Right renal cortex interstitium (tissue), 3 donors: Measurements from ENCODE around the gene PODXL2. TPM values are rescaled to one million over a fixed set of nuclear protein-coding genes. Genes with fewer than 3 reads are reported as not detected.
A peak's percentile ranks its signal among the peaks of the same experiment; 100 is the strongest.
"Not testable (repeated sequence)": the region's sequence is repeated elsewhere in the genome, so short reads cannot be mapped to it uniquely, and the experiment has no call there.

Source experiments
- DNase-seq, 3 donors: peaks; one replicate each; pipeline ENCODE4 v3.0.0-alpha.2; 2013; ENCODE audit warnings: low read depth in 3 of 3, low spot score in 2 of 3
- polyA plus RNA-seq, 3 donors: library from polyadenylated mRNA; unstranded; fragments of 120-200 nt; gene quantifications; one replicate each; pipeline ENCODE4 v1.2.1, GENCODE V29; 2013; ENCODE audit not compliant: insufficient read length in 3 of 3

PODXL2 gene
- polyA plus RNA-seq, 3 donors = 46.1 to 52.5 (median 48.9) TPM

GRCh38 chr3:127672429-127673190, 43.6 kb downstream of the PODXL2 start, which contains the start of gene ABTB1:
Gene ABTB1, plus strand, starts transcription at chr3:127672952. Its CDS starts 74 bp downstream, at chr3:127673026.
- DNase-seq = peak in 1 of 3 donors; percentile 61

GRCh38 chr3:127673191-127674100, 44.5 kb downstream of the PODXL2 start:
- DNase-seq = no peak

- no peak for DNase-seq
Observed at GRCh38 chr3:127674101-127674721, 45.2 kb downstream of the PODXL2 start.

GRCh38 chr3:127674790-127675189, 45.8 kb downstream of the PODXL2 start:
- no peak for DNase-seq

GRCh38 chr3:127675651-127676391, 46.8 kb downstream of the PODXL2 start:
- DNase-seq = no peak

GRCh38 chr3:127676456-127676855, 47.5 kb downstream of the PODXL2 start:
- no peak for DNase-seq

- DNase-seq = no peak
Observed at GRCh38 chr3:127676921-127677351, 48.0 kb downstream of the PODXL2 start.

GRCh38 chr3:127677541-127678314, 48.7 kb downstream of the PODXL2 start:
- no peak for DNase-seq

- DNase-seq = no peak
Observed at GRCh38 chr3:127678315-127678599, 49.3 kb downstream of the PODXL2 start.

GRCh38 chr3:127678611-127679533, 49.9 kb downstream of the PODXL2 start:
- no peak for DNase-seq

GRCh38 chr3:127679534-127680145, 50.7 kb downstream of the PODXL2 start:
- DNase-seq = no peak

- DNase-seq = no peak
Observed at GRCh38 chr3:127680146-127680661, 51.2 kb downstream of the PODXL2 start.

GRCh38 chr3:127680798-127681221, 51.8 kb downstream of the PODXL2 start:
- DNase-seq = no peak

GRCh38 chr3:127682175-127682554, 53.2 kb downstream of the PODXL2 start:
- not testable (repeated sequence) for DNase-seq

GRCh38 chr3:127682561-127682960, 53.6 kb downstream of the PODXL2 start:
- DNase-seq = no peak

- DNase-seq = no peak
Observed at GRCh38 chr3:127684871-127685707, 56.1 kb downstream of the PODXL2 start.
